ENCODE measurements around the gene LYZL4. TPM values are rescaled to one million over a fixed set of nuclear protein-coding genes. Genes with fewer than 3 reads are reported as not detected.

Gene LYZL4, protein sequence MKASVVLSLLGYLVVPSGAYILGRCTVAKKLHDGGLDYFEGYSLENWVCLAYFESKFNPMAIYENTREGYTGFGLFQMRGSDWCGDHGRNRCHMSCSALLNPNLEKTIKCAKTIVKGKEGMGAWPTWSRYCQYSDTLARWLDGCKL
- not detected for total RNA-seq

DNA sequence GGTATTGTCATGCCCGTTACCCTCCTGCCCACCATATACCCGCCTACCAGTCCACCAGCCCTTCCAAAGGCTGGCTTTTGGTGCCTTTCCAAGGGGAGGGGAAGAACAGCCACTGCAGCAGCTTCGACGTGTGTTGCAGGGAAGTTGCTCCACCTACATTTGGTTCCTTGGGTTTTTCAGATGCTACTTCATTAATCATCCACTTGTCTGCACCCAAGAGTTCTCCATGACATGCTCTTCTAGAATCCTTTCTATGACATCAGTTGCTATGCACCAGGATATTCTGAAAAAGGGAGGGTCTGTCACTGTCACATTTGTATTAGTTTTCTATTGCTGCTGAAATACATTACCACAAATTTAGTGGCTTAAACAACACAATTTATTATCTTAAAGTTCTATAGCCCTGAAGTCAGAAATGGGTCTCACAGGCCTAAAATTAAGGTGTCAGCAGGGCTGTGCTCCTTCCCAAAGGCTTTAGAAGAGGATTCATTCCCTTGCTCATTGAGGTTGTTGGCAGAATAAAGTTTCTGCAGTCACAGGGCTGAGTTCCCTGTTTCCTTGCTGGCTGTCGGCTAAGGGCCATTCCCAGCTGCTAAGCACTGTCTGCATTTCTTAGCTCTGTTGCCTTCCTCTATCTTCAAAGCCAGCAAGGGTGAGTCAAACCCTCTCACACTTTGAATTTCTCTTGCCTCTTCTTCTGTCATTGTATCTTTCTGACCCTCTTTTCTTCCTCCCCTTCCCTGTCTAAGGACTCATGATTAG lies at the start of gene LYZL4:
Gene LYZL4 (minus strand): TSS at position 241 of the 762 bp plus-strand sequence. CDS start 3,359 bp downstream, outside the sequence.
- no peak for ATAC-seq
- H3K27ac ChIP-seq: no peak within 1 kb of the TSS
- no peak within 1 kb of the TSS for H3K4me3 ChIP-seq
- no peaks in the 10 kb centered on the region for H3K27me3 ChIP-seq
- WGBS, 2 donors (ENCODE audit: low coverage in 1 of 2): 44 to 55% methylated on average over 5 of the region's 5 CpGs
- H3K4me1 ChIP-seq: no peaks in the 10 kb centered on the region
- no peaks in the 10 kb centered on the region for H3K36me3 ChIP-seq
- H3K9me3 ChIP-seq: no peaks in the 10 kb centered on the region
- TF ChIP-seq, protein P1, sequence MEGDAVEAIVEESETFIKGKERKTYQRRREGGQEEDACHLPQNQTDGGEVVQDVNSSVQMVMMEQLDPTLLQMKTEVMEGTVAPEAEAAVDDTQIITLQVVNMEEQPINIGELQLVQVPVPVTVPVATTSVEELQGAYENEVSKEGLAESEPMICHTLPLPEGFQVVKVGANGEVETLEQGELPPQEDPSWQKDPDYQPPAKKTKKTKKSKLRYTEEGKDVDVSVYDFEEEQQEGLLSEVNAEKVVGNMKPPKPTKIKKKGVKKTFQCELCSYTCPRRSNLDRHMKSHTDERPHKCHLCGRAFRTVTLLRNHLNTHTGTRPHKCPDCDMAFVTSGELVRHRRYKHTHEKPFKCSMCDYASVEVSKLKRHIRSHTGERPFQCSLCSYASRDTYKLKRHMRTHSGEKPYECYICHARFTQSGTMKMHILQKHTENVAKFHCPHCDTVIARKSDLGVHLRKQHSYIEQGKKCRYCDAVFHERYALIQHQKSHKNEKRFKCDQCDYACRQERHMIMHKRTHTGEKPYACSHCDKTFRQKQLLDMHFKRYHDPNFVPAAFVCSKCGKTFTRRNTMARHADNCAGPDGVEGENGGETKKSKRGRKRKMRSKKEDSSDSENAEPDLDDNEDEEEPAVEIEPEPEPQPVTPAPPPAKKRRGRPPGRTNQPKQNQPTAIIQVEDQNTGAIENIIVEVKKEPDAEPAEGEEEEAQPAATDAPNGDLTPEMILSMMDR (IDR thresholded peaks at IDR 0.05): no peak
- TF ChIP-seq POLR2AphosphoS5 (IDR thresholded peaks at IDR 0.05) (no peak), EP300 (IDR thresholded peaks at IDR 0.05) (no peak), POLR2A (IDR thresholded peaks at IDR 0.05) (no peak)

DNA sequence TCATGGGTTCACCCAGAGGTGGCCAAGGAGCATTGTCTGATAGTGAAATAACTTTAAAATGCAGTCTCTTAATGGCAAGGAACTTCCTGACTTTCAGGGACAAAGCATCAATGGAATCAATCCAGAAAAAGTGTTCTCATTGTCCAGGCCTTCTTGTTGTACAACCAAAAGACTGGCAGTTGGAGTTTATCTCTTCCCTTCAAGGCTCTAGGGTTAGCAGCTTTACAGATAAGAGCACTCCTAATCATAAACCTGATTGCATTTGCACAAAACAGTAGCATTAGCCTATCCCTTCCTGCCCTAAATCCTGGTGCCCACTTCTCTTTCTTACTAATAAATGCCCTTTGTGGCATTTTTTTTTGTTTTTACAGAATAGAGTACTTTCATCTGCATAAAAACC lies 48.7 kb upstream of the LYZL4 start:
- TF ChIP-seq, protein P1 (IDR thresholded peaks at IDR 0.05): no peak
- no peak for TF ChIP-seq EP300 (IDR thresholded peaks at IDR 0.05)
- no peak for TF ChIP-seq POLR2AphosphoS5 (IDR thresholded peaks at IDR 0.05)
- no peak for TF ChIP-seq POLR2A (IDR thresholded peaks at IDR 0.05)
- no peaks in the 10 kb centered on the region for H3K36me3 ChIP-seq
- no peak overlapping the region for H3K27ac ChIP-seq
- H3K27me3 ChIP-seq: no peaks in the 10 kb centered on the region
- no peak overlapping the region for H3K4me3 ChIP-seq
- H3K9me3 ChIP-seq: peaks cover 0 to 4% (median 0%) of the 10 kb centered on the region in 3 donors
- ATAC-seq: no peak
- no peaks in the 10 kb centered on the region for H3K4me1 ChIP-seq

DNA sequence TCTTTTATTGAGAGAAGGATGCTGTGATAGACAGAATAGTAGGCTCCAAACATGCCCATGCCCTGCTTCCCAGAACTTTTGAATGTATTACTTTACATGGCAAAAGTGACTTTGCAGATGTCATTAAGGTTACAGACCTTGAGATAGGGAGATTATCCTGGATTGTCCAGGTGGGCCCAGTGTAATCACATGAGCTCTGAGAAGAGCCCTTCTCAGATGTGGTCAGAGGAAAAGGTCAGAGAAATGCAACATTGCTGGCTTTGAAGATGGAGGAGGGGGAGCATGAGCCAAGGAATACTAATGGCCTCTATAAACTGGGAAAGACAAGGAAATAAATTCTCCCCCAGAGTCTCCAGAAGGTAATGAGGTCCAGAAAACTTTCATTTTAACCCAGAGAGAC lies 45.8 kb upstream of the LYZL4 start:
- Histone ChIP-seq H3K27ac (no peak overlapping the region), H3K36me3 (no peaks in the 10 kb centered on the region), H3K9me3 (peaks cover 0 to 9% (median 0%) of the 10 kb centered on the region in 3 donors), H3K4me1 (peaks cover 0 to 11% (median 0%) of the 10 kb centered on the region in 3 donors), H3K27me3 (no peaks in the 10 kb centered on the region), H3K4me3 (no peak overlapping the region)
- ATAC-seq: no peak
- TF ChIP-seq POLR2AphosphoS5 (IDR thresholded peaks at IDR 0.05) (no peak), POLR2A (IDR thresholded peaks at IDR 0.05) (no peak), EP300 (IDR thresholded peaks at IDR 0.05) (no peak)
- TF ChIP-seq, protein P1 (IDR thresholded peaks at IDR 0.05): no peak

DNA sequence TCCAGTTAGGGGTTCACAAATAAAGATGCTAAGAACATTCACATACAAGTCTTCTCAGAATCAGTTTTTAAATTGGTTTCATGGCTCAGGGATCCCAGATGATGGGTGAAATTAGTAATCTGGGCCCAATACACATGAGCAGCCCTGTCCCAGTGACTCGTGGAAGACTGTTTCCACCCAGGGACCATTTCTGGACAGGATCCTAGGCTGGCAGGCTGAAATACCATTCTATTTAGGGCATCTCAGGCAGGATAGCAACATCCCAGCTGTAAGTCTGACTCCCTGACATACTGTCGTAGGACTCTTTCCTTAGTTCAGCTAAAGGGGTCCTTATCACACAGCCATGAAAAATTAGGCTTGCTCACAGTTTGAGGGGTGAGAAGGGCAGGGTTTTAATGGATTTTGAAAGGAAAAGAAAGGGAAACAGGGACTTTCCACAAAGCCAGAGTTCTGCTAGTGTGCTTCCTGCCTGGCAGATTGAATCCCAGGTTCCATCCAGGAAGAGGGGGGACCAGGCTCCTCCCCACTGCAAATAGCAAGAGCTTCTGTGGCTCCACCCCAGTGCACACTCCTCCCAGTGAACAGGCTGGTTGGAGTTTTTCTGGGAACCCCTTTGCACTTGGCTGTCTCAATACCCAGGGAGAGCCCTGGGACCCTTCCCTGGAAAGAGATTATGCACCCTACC lies 41.3 kb upstream of the LYZL4 start:
- 17% methylated on average over 2 of the region's 2 CpGs; no CpG with 5 or more reads in 1 of the 2 donors for WGBS, 2 donors (ENCODE audit: low coverage in 1 of 2)
- peak; percentile 63 for ATAC-seq
- Histone ChIP-seq H3K27ac (peak overlapping the region; percentile 51 to 68 (median 68)), H3K36me3 (no peaks in the 10 kb centered on the region), H3K9me3 (peaks cover 0 to 9% (median 0%) of the 10 kb centered on the region in 3 donors), H3K4me1 (peaks cover 0 to 16% (median 0%) of the 10 kb centered on the region in 3 donors), H3K4me3 (no peak overlapping the region), H3K27me3 (no peaks in the 10 kb centered on the region)
- TF ChIP-seq, protein P1 (IDR thresholded peaks at IDR 0.05): no peak
- TF ChIP-seq POLR2A (IDR thresholded peaks at IDR 0.05) (no peak), EP300 (IDR thresholded peaks at IDR 0.05) (no peak), POLR2AphosphoS5 (IDR thresholded peaks at IDR 0.05) (no peak)

All from gastroesophageal sphincter (tissue), 4 donors.